HepG2 (cell line): Measurements from ENCODE around the gene CYP27B1. TPM values are rescaled to one million over a fixed set of nuclear protein-coding genes. Genes with fewer than 3 reads are reported as not detected.

Experiments used
- ASH2L ChIP-seq: fragments of 300-600, 200-600 bp; sonication (generic); IDR thresholded peaks from 2 replicates; pipeline ENCODE4 v1.7.0; 2017; ENCODE audit warnings: low read depth, mild to moderate bottlenecking, moderate library complexity, mixed read lengths, low read length; ENCODE audit not compliant: insufficient read length
- ESRRA ChIP-seq: sonication (generic); formaldehyde crosslinking; IDR thresholded peaks from 2 replicates; pipeline ENCODE4 v1.5.1; 2020; ENCODE audit warnings: mild to moderate bottlenecking, low read depth, missing genetic modification reagents
- HNRNPH1 ChIP-seq: fragments of 200-400 bp; formaldehyde crosslinking; optimal IDR thresholded peaks from 2 replicates; pipeline ENCODE3; 2017; ENCODE audit warnings: mild to moderate bottlenecking, low read depth, low read length
- NFYB ChIP-seq: sonication (generic); formaldehyde crosslinking; IDR thresholded peaks from 2 replicates; pipeline ENCODE4 v1.4.0; 2020; ENCODE audit warnings: missing genetic modification reagents
- NRL ChIP-seq: sonication (generic); formaldehyde crosslinking; IDR thresholded peaks from 2 replicates; pipeline ENCODE4 v1.5.0; 2020; ENCODE audit warnings: missing genetic modification reagents, mild to moderate bottlenecking, moderate library complexity, borderline replicate concordance
- SALL1 ChIP-seq: sonication (generic); formaldehyde crosslinking; IDR thresholded peaks from 2 replicates; pipeline ENCODE4 v1.8.0; 2022; ENCODE audit warnings: mild to moderate bottlenecking, missing genetic modification reagents
- SALL2 ChIP-seq: sonication (generic); formaldehyde crosslinking; IDR thresholded peaks from 2 replicates; pipeline ENCODE4 v1.8.1; 2023; ENCODE audit warnings: mild to moderate bottlenecking, missing genetic modification reagents, inconsistent platforms
- SMAD3 ChIP-seq: sonication (generic); formaldehyde crosslinking; IDR thresholded peaks from 2 replicates; pipeline ENCODE4 v1.4.0; 2020; ENCODE audit warnings: missing genetic modification reagents
- ZBTB21 ChIP-seq: sonication (generic); formaldehyde crosslinking; IDR thresholded peaks from 2 replicates; pipeline ENCODE4 v1.4.0; 2020; ENCODE audit warnings: missing genetic modification reagents
- ZNF747 ChIP-seq: sonication (generic); formaldehyde crosslinking; IDR thresholded peaks from 2 replicates; pipeline ENCODE4 v1.8.1; 2023; ENCODE audit warnings: missing genetic modification reagents, mild to moderate bottlenecking, borderline replicate concordance
- ZNF883 ChIP-seq: sonication (generic); formaldehyde crosslinking; IDR thresholded peaks from 2 replicates; pipeline ENCODE4 v1.5.1; 2020; ENCODE audit warnings: mild to moderate bottlenecking, missing genetic modification reagents; ENCODE audit errors: not compliant biosample characterization
- polyA plus RNA-seq, 8 experiments: library from polyadenylated mRNA; depleted of rRNA in 3 of 8; stranded (reverse) in 7 of 8; unstranded in 1 of 8; fragments of >200 nt; fragmentation: Illumina TruSeq in 4 of 8; extraction: Trizol in 4 of 8; gene quantifications; 2 replicates each; pipeline versions ENCODE4 v1.2.1 to v1.2.3, GENCODE V29; 2011 to 2016; ENCODE audit warnings: low read depth in 4 of 8, missing spikeins in 1 of 8, mixed read lengths in 1 of 8; ENCODE audit not compliant: insufficient read depth in 1 of 8
- total RNA-seq, 5 experiments: library from RNA; depleted of rRNA; stranded (reverse); fragments of >200 nt; fragmentation: Illumina TruSeq; extraction: Trizol; gene quantifications; 2 replicates each; pipeline ENCODE4 v1.2.3, GENCODE V29; 2016; ENCODE audit warnings: low read depth in 1 of 5
- TF ChIP-seq, protein P1 (sequence below): sonication (generic); formaldehyde crosslinking; IDR thresholded peaks from 2 replicates; pipeline ENCODE4 v1.5.0; 2020; ENCODE audit warnings: mild to moderate bottlenecking, missing genetic modification reagents
- TF ChIP-seq, protein P2 (sequence below): IDR thresholded peaks from 2 replicates; pipeline ENCODE4 v1.6.1; 2016; ENCODE audit warnings: missing compliant biosample characterization, missing genetic modification reagents, borderline replicate concordance
- TF ChIP-seq, protein P3 (sequence below): sonication (generic); formaldehyde crosslinking; IDR thresholded peaks from 2 replicates; pipeline ENCODE4 v1.4.0; 2020; ENCODE audit warnings: missing genetic modification reagents, borderline replicate concordance
- TF ChIP-seq, protein P4 (sequence below): sonication (generic); formaldehyde crosslinking; IDR thresholded peaks from 2 replicates; pipeline ENCODE4 v1.8.1; 2023; ENCODE audit warnings: mild to moderate bottlenecking, moderate library complexity, missing genetic modification reagents
- TF ChIP-seq, protein P5 (sequence below): sonication (generic); formaldehyde crosslinking; IDR thresholded peaks from 2 replicates; pipeline ENCODE4 v1.8.0; 2022; ENCODE audit warnings: missing genetic modification reagents, low read depth, mild to moderate bottlenecking, borderline replicate concordance
- TF ChIP-seq, protein P6 (sequence below): sonication (generic); formaldehyde crosslinking; IDR thresholded peaks from 2 replicates; pipeline ENCODE4 v1.9.0; 2022; ENCODE audit warnings: missing genetic modification reagents, mild to moderate bottlenecking, borderline replicate concordance

Gene CYP27B1
- total and polyA plus RNA-seq, 2 of the 13 experiments (the other 11 are each of a cell fraction or from before 2014, with no cell fraction given) = 2.3 to 3.0 TPM

DNA sequence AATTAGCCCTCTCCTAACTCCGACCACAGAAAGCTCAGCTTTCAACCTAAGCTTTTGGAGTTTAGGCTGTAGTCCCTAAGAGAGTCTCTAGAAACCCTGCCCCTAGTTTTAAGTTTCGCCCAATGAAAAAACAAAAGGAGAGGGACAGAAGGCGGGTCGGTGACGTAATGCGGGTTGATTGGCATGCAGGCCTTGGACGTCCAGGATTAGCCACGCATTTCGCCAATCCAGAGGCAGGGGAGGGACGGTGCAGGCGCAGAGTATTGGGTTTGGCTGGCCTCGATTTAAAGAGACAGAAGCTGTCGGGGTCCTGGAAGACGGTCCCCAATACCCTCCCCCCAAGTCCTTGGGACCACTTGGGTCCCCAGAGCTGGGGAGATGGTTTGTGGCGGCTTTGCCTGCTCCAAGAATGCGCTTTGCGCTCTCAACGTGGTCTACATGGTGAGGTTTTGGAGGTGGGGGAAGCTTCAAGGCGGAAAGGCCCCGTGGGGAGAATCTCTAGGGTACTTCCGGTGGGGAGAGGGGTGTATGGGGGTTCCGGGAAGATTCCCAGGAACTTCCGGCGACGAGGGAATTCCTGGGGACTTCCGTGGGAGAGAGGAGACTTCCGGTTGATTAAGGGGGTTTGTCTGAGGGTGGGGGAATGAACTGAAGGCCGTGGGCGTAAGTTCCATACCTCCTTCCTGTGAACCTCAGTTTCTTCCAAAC is 21.9 kb downstream of the CYP27B1 start, which contains the start of gene TSPAN31 (continued):
- TF ChIP-seq, protein P1, sequence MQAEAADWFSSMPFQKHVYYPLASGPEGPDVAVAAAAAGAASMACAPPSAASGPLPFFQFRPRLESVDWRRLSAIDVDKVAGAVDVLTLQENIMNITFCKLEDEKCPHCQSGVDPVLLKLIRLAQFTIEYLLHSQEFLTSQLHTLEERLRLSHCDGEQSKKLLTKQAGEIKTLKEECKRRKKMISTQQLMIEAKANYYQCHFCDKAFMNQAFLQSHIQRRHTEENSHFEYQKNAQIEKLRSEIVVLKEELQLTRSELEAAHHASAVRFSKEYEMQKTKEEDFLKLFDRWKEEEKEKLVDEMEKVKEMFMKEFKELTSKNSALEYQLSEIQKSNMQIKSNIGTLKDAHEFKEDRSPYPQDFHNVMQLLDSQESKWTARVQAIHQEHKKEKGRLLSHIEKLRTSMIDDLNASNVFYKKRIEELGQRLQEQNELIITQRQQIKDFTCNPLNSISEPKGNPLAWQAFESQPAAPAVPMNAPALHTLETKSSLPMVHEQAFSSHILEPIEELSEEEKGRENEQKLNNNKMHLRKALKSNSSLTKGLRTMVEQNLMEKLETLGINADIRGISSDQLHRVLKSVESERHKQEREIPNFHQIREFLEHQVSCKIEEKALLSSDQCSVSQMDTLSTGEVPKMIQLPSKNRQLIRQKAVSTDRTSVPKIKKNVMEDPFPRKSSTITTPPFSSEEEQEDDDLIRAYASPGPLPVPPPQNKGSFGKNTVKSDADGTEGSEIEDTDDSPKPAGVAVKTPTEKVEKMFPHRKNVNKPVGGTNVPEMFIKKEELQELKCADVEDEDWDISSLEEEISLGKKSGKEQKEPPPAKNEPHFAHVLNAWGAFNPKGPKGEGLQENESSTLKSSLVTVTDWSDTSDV (CRISPR knock-in tag) = no peak
- TF ChIP-seq, protein P2, sequence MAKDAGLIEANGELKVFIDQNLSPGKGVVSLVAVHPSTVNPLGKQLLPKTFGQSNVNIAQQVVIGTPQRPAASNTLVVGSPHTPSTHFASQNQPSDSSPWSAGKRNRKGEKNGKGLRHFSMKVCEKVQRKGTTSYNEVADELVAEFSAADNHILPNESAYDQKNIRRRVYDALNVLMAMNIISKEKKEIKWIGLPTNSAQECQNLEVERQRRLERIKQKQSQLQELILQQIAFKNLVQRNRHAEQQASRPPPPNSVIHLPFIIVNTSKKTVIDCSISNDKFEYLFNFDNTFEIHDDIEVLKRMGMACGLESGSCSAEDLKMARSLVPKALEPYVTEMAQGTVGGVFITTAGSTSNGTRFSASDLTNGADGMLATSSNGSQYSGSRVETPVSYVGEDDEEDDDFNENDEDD (CRISPR knock-in tag) = peak; percentile 43; the same call in 1 of the 2 replicates
- TF ChIP-seq ZBTB21 (CRISPR knock-in tag) (peak; percentile 83), ZNF747 (CRISPR knock-in tag) (no peak), ASH2L (peak; percentile 71), SALL1 (CRISPR knock-in tag) (0 out of 2 replicates have a peak, but pooled peaks have one; percentile 40), ZNF883 (CRISPR knock-in tag) (peak; percentile 55), HNRNPH1 (peak; percentile 6), SMAD3 (CRISPR knock-in tag) (no peak), NFYB (CRISPR knock-in tag) (peak; percentile 96), ESRRA (CRISPR knock-in tag) (0 out of 2 replicates have a peak, but pooled peaks have one; percentile 49), NRL (CRISPR knock-in tag) (0 out of 2 replicates have a peak, but pooled peaks have one; percentile 16), SALL2 (no peak)
- TF ChIP-seq, protein P3, sequence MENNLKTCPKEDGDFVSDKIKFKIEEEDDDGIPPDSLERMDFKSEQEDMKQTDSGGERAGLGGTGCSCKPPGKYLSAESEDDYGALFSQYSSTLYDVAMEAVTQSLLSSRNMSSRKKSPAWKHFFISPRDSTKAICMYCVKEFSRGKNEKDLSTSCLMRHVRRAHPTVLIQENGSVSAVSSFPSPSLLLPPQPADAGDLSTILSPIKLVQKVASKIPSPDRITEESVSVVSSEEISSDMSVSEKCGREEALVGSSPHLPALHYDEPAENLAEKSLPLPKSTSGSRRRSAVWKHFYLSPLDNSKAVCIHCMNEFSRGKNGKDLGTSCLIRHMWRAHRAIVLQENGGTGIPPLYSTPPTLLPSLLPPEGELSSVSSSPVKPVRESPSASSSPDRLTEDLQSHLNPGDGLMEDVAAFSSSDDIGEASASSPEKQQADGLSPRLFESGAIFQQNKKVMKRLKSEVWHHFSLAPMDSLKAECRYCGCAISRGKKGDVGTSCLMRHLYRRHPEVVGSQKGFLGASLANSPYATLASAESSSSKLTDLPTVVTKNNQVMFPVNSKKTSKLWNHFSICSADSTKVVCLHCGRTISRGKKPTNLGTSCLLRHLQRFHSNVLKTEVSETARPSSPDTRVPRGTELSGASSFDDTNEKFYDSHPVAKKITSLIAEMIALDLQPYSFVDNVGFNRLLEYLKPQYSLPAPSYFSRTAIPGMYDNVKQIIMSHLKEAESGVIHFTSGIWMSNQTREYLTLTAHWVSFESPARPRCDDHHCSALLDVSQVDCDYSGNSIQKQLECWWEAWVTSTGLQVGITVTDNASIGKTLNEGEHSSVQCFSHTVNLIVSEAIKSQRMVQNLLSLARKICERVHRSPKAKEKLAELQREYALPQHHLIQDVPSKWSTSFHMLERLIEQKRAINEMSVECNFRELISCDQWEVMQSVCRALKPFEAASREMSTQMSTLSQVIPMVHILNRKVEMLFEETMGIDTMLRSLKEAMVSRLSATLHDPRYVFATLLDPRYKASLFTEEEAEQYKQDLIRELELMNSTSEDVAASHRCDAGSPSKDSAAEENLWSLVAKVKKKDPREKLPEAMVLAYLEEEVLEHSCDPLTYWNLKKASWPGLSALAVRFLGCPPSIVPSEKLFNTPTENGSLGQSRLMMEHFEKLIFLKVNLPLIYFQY (CRISPR knock-in tag) = no peak
- TF ChIP-seq, protein P4, sequence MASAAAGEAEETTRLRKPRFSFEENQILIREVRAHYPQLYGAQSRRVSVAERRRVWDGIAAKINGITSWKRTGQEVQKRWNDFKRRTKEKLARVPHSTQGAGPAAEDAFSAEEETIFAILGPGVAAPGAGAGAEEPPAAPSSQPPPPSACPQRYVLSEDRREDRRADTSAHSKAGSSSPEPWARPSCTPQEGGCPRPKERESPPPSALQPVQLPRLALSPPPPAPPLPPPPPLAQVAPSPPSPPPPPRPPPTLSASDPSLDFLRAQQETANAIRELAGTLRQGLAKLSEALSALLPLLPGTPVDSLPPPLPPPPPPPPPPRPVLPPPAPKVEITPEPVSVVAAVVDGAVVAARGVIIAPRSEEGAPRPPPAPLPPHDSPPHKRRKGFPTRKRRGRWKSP = peak; percentile 36; the same call in 1 of the 2 replicates
- TF ChIP-seq, protein P5, sequence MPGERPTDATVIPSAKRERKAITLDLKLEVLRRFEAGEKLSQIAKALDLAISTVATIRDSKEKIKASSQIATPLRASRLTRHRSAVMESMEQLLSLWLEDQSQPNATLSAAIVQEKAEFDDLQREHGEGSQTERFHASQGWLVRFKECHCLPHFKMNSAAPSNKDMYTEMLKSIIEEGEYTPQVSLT (CRISPR knock-in tag) = no peak
- TF ChIP-seq, protein P6, sequence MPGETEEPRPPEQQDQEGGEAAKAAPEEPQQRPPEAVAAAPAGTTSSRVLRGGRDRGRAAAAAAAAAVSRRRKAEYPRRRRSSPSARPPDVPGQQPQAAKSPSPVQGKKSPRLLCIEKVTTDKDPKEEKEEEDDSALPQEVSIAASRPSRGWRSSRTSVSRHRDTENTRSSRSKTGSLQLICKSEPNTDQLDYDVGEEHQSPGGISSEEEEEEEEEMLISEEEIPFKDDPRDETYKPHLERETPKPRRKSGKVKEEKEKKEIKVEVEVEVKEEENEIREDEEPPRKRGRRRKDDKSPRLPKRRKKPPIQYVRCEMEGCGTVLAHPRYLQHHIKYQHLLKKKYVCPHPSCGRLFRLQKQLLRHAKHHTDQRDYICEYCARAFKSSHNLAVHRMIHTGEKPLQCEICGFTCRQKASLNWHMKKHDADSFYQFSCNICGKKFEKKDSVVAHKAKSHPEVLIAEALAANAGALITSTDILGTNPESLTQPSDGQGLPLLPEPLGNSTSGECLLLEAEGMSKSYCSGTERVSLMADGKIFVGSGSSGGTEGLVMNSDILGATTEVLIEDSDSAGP (CRISPR knock-in tag) = peak; percentile 100
